Esophagus muscularis mucosa (tissue), 4 donors: ENCODE results near the gene PTCSC3.

Source experiments
- EP300 ChIP-seq: sonication (generic); formaldehyde crosslinking; IDR thresholded peaks from one replicate; pipeline ENCODE4 v1.6.1; 2017; ENCODE audit warnings: antibody characterized with exemption
- POLR2A ChIP-seq: fragments of 450-650 bp; IDR thresholded peaks from one replicate; pipeline ENCODE4 v1.6.1; 2017; ENCODE audit warnings: antibody characterized with exemption, moderate library complexity, mild to moderate bottlenecking, low read depth
- POLR2AphosphoS5 ChIP-seq, 2 donors: sonication (generic); formaldehyde crosslinking; IDR thresholded peaks; one replicate each; pipeline ENCODE4 v1.6.1; 2017; ENCODE audit warnings: antibody characterized with exemption in 2 of 2
- TF ChIP-seq, protein P1 (sequence below), 3 experiments: fragments of 200-600 bp in 2 of 3; fragments of 450-650 bp in 1 of 3; sonication (generic) in 2 of 3; IDR thresholded peaks; one replicate each; pipeline ENCODE4 v1.5.1; 2017 to 2019; ENCODE audit warnings: antibody characterized with exemption in 3 of 3, mild to moderate bottlenecking in 2 of 3, moderate library complexity in 1 of 3

DNA sequence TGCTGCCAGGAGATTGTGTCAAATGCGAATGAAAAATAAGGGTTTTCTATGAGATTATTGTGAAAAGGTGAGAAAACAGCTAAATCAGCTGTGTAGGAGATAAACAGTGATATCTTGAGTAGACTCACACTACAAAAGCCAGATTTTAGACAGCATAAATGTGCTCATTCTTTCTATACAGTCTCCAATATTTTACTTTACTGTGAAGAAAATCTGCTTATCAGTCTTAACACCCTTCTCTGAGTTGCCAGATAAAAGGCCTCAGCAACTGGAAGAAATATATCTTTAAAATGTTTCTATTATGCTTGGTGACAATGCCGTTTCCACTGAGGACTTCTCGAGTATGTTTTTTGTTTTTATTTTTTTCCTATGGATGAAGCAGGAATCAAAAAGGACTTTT, 47.0 kb upstream of the PTCSC3 start:
- TF ChIP-seq, protein P1, sequence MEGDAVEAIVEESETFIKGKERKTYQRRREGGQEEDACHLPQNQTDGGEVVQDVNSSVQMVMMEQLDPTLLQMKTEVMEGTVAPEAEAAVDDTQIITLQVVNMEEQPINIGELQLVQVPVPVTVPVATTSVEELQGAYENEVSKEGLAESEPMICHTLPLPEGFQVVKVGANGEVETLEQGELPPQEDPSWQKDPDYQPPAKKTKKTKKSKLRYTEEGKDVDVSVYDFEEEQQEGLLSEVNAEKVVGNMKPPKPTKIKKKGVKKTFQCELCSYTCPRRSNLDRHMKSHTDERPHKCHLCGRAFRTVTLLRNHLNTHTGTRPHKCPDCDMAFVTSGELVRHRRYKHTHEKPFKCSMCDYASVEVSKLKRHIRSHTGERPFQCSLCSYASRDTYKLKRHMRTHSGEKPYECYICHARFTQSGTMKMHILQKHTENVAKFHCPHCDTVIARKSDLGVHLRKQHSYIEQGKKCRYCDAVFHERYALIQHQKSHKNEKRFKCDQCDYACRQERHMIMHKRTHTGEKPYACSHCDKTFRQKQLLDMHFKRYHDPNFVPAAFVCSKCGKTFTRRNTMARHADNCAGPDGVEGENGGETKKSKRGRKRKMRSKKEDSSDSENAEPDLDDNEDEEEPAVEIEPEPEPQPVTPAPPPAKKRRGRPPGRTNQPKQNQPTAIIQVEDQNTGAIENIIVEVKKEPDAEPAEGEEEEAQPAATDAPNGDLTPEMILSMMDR (IDR thresholded peaks at IDR 0.05): no peak
- no peak for TF ChIP-seq POLR2A
- TF ChIP-seq POLR2AphosphoS5 (IDR thresholded peaks at IDR 0.05): no peak
- TF ChIP-seq EP300: no peak
